NCI-H2196 treated with DMSO at 0.1 percent for 48 hours (cell line): ENCODE measurements around the gene MBOAT2.
"Not testable (repeated sequence)": the region's sequence is repeated elsewhere in the genome, so short reads cannot be mapped to it uniquely, and the experiment has no call there.

Source experiments
- DNase-seq: peaks from one replicate; lab custom pipeline; 2025; ENCODE audit not compliant: unreplicated experiment; lab: John Stamatoyannopoulos, UW

MBOAT2 gene

GRCh38 chr2:8993196-8993901, 10.1 kb downstream of the MBOAT2 start:
- no peak for DNase-seq

DNA sequence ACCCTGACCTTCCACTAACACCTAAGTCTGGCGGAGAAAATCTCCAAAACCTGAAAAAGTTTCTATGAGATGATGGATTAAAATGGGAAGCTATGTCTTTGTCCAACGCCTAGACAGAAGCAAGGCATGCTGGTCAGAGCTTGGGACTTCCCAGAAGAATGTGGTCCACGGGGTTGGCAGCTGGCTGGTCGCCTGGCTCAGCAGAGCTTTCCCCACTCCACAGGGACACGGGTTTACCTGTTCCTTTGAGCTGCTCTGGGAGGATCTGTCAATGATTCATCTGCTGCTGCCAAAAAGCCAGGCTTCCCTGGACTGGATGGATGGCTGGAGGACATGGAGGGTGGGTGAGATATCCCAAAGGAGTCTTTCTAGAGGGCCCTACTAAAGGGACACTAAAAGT, 10.8 kb downstream of the MBOAT2 start:
- no peak for DNase-seq

DNA sequence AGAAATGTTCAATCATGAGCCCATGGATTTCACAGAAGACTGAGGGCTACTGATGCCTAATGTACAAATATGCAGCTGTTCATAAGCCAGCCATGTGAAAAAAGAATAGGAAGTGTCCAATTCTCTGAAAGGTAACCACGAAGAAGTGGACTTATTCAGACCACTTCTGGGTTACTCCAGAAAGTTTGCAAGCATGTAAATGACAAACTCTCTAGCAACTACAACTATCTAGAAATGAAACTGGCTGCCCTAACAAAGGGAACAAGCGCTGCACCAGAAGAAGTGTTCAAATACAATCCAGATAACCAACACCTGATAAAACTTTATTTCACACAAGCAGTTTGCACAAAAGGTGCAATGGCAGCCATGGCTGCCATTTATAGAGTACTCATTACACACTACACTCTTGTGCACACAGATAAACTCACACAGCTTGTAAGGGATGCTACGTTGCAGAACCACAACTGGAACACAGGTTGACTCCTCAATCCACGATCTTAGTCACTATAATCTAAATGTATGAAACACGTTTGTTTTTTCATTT, 13.9 kb downstream of the MBOAT2 start:
- no peak for DNase-seq

DNA sequence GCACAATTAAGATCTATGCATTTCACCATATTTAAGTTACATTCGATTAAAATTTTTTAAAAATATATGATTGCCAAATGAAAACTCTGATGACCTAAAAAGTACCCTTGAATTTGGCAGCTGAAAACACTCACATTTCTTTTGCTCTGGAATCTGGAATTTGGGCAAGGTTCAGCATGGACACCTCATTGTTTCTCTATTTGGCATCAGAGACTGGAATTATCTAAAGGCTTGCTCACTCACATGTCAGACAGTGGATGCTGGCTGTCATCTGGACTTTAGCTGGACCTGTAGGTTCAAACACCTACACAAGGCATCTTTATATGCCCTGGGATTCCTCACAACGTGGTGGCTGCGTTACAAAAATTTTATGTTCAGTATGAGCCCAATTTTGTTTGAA, 16.1 kb downstream of the MBOAT2 start:
- DNase-seq: no peak

DNA sequence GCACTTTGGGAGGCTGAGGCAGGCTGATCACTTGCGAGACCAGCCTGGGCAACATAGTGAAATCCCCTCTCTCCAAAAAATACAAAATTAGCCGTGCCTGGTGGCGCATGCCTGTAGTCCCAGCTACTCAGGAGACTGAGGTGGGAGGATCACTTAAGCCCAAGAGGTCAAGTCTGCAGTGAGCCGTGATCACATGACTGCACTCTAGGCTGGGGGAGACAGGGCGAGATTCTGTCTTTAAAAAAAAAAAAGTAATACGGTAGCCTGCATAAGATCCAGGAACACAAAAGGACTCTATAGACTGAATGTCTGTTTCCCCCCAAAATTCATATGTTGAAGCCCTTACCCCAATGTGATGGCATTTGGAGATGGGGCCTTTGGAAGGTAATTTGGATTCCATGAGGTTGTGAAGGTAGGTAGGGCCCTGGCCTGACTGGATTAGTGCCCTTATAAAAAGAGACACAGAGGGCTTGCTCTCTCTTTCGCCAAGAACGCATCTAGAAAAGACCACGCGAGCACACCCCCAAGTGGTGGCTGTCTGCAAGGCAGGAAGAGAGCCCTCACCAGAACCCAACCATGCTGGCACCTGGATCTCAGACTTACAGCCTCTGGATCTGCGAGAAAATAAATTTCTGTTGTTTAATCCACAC, 17.0 kb downstream of the MBOAT2 start:
- no peak for DNase-seq

- DNase-seq: no peak
These were observed 17.7 kb downstream of the MBOAT2 start for GRCh38 chr2:8985561-8986326.

- no peak for DNase-seq
These were observed 18.6 kb downstream of the MBOAT2 start for GRCh38 chr2:8984855-8985254.

DNA sequence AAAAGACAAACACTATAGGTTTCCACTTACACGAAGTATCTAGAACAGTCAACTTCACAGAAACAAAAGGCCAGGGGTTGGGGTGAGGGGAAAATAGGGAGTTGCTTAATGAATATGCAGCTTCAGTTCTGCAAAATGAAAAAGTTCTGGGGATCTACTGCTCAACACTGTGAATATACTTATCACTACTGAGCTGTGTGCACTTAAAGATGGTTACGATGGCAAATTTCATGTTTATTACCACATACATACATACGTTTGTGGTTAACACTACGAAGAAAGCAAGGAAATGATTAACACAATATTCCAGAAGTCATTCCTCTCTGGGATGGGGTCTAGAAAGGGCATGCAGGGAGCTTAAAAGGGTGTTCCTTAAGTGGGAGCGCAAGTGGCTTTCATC, 19.3 kb downstream of the MBOAT2 start:
- no peak for DNase-seq

DNA sequence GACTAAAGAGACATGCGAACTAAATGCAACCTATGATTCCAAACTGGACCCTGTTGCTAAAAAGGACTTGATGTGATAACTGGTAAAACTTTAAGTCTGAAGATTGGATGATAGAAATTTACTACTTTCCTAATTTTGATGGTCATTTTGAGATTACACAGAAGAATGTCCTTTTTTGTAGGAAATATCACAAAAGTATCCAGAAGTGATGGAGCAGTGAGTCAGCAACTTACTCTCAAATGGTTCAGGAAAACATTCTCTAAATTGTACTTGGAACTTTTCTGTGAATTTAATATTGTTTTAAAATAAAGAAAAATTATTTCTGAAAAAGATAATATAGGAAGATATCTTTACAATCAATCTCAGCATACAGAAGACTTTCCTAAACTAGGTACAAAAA, 19.9 kb downstream of the MBOAT2 start:
- DNase-seq: no peak

DNA sequence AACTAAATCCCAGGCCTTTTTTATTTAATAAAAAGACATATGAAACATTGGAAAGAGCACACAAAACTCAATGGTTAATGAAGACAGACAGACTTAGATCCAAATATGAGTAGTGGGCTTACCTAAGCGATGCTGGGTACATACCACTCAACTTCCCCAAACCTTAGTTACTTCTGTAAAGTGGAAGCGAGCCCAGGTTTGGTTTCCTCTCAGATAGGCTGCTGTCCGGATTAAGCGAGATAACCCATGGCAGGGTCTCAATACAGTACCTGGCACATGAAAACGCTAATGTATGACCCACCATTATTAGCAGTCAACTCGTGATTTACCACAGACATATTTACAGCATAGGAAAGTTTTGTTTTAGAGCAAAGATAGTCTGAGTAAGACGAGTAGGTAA, 21.6 kb downstream of the MBOAT2 start:
- no peak for DNase-seq

DNA sequence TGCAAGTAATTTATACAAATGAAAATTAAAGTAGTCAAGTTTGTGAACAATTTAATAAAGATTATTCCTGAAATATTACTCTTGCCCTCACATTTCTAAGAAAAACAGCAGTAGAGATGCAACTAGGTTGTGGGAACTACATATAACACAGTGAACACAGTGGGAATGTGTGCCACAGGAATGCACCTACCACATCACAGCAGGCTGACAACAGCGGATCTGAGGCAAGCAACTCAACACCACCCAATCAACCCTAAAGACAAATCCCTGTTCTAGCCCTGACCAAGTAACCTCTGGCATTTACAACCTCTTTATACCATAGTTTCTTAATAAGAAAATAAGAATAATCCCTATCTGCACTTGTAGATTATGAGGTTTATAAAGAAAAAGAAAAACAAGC, 23.4 kb downstream of the MBOAT2 start:
- DNase-seq: no peak

- DNase-seq: no peak
These were observed 25.7 kb downstream of the MBOAT2 start for GRCh38 chr2:8977758-8978157.

DNA sequence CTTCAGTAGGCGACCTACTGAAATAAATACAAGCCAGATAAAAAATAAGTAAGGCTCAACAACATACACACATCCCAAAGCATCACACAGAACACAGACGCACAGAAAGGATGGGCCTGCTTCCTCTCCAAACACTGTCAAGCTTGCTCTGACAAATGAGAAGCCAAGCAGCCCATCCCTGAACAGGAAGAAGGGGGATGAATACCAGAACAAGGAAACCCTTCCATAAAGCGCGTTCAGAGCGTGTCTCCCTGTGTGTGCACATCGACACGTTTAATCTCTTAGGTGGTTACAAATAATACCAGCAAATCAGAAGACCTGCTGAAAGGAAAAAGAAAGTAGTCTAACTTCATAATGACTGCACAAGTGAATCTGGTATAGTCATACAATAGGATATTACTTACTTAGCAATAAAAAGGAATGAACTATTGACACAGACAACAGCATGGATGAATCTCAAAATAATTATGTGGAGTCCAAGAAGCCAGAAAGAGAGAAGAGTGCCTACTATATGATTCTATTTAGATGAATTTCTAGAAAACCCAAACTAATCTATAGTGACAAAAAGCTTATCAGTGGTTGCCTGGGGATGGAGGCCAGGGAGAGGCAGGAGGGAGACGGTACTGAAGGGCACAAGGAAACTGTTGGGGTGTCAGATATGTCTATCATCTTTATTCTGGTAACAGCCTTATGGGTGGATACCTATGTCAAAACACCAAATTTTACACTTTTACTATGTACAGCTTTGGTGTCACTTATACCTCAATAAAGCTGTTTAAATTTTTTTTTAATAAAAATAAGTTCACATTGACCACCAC, 26.8 kb downstream of the MBOAT2 start:
- no peak for DNase-seq

GRCh38 chr2:8974016-8974415, 29.5 kb downstream of the MBOAT2 start:
- DNase-seq: no peak

- not testable (repeated sequence) for DNase-seq
These were observed 30.5 kb downstream of the MBOAT2 start for GRCh38 chr2:8973017-8973416.

DNA sequence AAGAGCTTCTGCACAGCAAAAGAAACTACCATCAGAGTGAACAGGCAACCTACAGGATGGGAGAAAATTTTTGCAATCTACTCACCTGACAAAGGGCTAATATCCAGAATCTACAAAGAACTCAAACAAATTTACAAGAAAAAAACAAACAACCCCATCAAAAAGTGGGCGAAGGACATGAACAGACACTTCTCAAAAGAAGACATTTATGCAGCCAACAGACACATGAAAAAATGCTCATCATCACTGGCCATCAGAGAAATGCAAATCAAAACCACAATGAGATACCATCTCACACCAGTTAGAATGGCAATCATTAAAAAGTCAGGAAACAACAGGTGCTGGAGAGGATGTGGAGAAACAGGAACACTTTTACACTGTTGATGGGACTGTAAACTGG, 30.9 kb downstream of the MBOAT2 start:
- DNase-seq: not testable (repeated sequence)

DNA sequence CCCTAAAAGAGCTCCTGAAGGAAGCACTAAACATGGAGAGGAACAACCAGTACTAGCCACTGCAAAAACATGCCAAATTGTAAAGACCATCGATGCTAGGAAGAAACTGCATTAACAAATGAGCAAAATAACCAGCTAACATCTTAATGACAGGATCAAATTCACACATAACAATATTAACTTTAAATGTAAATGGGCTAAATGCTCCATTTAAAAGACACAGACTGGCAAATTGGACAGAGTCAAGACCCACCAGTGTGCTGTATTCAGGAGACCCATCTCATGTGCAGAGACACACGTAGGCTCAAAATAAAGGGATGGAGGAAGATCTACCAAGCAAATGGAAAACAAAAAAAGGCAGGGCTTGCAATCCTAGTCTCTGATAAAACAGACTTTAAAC, 34.1 kb downstream of the MBOAT2 start:
- not testable (repeated sequence) for DNase-seq

- DNase-seq: no peak
These were observed 37.2 kb downstream of the MBOAT2 start for GRCh38 chr2:8966123-8966908.

DNA sequence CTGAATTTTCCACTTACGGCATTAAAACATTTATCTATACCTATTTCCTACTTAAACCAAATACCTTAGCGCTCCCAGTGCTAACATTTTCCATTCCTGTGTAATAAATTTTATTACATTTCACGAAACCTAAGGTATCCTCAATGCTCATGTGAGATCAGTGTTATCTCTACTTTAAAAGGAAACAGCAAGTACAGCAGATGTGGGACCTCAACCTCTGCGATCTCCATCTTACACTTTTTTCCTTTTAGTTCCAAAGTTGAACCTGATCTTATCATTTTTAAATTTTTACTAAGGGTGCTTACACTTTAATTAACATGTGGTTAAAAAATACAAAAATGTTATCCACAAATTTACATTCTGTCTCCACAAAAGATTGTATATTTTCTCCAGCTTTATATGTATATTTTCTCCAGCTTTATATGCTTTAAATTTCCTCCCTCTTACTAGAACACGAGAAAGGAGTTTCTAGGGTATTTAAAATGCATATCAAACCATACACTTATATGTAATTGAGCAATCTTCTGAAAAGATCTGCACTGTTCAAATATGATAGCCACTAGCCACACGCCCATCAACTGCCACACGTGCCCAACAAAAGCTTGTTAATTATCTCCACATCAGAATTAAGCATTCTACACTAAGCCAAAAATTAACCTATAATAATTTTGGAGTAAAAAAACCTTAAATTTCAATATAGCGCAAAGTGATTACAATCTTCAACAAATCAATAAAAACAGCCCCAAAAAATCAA, 38.1 kb downstream of the MBOAT2 start:
- DNase-seq: no peak

DNA sequence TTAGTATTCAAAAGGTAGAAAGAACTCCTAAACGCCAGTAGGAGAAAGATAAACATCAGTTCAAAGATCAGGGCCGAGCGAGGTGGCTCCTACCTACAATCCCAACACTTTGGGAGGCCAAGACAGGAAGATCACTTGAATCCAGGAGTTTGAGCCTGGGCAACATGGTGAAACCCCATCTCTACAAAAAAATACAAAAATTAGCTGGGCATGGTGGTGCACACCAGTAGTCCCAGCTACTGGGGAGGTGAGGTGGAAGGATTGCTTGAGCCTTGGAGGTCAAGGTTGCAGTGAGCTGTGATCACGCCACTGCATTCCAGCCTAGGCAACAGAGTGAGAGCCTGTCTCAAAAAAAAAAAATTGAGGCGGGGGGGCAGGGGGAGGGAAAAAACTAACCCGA, 40.6 kb downstream of the MBOAT2 start:
- no peak for DNase-seq
